ENCODE results near the gene KIFC3.
"Not testable (repeated sequence)": the region's sequence is repeated elsewhere in the genome, so short reads cannot be mapped to it uniquely, and the experiment has no call there.

Gene KIFC3

GRCh38 chr16:57752581-57753447, 49.5 kb downstream of the KIFC3 start:
- DNase-seq (ENCODE audit: low spot score): no peak

GRCh38 chr16:57752203-57752580, 50.1 kb downstream of the KIFC3 start:
- no peak for DNase-seq (ENCODE audit: low spot score)

GRCh38 chr16:57751539-57752202, 50.6 kb downstream of the KIFC3 start:
- no peak for DNase-seq (ENCODE audit: low spot score)

GRCh38 chr16:57750796-57751538, 51.3 kb downstream of the KIFC3 start:
- DNase-seq (ENCODE audit: low spot score): no peak

- DNase-seq (ENCODE audit: low spot score): no peak
These were observed 52.3 kb downstream of the KIFC3 start for GRCh38 chr16:57749856-57750452.

GRCh38 chr16:57749101-57749692, 53.1 kb downstream of the KIFC3 start:
- no peak for DNase-seq (ENCODE audit: low spot score)

- no peak for DNase-seq (ENCODE audit: low spot score)
These were observed 53.7 kb downstream of the KIFC3 start for GRCh38 chr16:57748596-57748995.

GRCh38 chr16:57747996-57748395, 54.3 kb downstream of the KIFC3 start:
- no peak for DNase-seq (ENCODE audit: low spot score)

DNA sequence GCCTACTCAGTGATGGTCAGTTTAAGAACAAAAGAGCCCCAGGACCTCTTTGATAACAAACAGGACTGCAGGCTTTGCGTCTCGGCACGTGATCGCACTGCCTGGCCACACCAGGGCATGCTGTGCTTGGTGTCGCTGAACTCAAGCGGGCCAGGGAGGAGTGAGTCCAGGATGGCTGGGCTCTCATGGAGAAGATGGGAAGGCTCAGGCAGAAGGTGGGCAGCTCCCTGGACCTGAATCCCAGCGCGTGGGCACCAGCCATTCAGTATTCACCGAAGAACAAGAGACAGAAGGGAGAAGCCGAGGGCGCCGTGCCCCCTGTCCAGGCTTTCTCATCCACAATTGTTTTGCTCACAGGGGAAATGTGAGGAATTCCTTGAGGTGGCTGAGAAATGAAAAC, 54.8 kb downstream of the KIFC3 start:
- DNase-seq (ENCODE audit: low spot score): no peak

DNA sequence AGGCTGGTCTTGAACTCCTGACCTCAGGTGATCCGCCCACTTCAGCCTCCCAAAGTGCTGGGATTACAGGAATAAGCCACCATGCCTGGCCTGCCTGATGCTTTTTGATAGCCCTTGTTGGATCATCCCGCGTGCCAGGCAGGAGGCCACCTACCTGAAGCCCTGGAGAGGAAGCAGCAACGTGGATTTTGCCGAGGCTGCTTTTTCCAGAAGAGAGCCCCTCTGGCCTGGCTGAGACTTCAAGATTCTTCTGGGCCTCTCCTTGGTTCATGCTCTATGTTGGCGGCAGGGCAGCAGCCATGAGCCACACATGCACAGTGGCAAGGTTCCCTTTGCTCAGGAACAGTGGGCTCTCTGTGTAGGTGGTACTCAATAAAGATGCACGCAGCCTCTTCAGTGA, 55.2 kb downstream of the KIFC3 start:
- DNase-seq (ENCODE audit: low spot score): no peak

- DNase-seq (ENCODE audit: low spot score): not testable (repeated sequence)
These were observed 56.0 kb downstream of the KIFC3 start for GRCh38 chr16:57746316-57746715.

- no peak for DNase-seq (ENCODE audit: low spot score)
These were observed 56.5 kb downstream of the KIFC3 start for GRCh38 chr16:57745768-57746167.

DNA sequence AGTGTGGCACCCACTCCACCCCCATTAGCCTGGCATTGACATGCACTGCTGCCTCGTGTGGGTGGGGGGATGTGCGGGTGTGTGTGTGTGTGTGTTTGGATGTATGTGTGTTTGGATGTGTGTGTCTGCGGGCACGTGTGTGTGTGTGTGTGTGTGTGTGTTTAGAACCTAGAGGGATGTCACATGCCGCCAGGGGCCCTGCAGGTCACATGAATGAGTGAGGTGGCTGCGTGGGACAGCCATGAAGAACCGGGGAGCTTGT, 57.7 kb downstream of the KIFC3 start:
- no peak for DNase-seq (ENCODE audit: low spot score)

DNA sequence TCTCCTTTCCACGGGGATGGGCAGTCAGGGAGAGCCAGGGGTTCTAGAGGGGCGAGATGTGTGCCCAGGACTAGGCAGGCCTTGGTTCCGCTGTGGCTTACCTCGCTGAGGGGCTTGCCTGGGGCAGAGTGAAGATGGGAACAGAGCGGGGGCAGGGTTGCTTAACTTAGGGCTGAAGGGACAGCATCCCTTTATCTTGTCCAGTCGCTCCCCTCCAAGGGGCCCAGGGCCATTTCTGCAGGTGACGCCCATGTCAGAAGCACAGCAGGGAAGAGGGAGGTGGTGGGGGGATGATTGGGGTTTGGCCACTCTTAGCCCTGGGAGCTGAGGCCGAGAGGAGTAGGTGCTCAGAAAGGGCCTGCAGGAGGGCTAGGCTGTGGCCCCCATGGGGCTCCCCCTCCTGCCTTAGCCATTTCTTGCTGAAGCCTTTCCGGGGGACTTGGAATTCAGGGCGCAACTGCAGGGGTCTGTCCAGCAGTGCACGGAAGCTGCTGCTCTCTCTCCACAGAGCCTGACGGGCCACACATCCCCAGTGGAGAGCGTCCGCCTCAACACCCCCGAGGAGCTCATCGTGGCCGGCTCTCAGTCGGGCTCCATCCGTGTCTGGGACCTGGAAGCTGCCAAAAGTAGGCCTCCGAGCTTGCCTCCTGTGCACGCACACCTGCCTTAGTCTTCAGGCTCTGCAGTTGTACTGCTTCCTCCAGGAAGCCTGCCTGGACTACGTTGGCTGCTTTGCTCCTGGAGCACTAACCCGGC, 58.2 kb downstream of the KIFC3 start:
- no peak for DNase-seq (ENCODE audit: low spot score)

- DNase-seq (ENCODE audit: low spot score): no peak
These were observed 58.8 kb downstream of the KIFC3 start for GRCh38 chr16:57743458-57743857.

DNA sequence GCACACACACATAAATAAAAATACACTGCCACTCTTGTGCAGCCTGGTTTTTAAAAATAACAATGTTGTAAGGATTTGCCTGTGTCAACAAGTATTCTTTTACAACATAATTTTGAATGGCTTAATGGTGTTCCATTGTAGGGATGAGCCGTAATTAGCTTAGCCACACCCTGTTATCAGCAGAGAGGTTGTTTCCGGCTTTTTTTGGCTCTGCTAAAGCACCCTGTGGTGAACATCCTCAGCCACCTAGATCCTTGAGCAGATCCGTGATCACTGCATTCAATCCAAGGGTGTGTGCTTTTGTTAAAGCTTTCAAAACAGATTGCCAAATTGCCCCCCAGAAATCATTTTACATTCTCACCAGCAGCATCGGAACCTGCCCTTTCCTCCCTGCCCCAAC, 59.7 kb downstream of the KIFC3 start:
- DNase-seq (ENCODE audit: low spot score): no peak

GRCh38 chr16:57741660-57742191, 60.6 kb downstream of the KIFC3 start:
- no peak for DNase-seq (ENCODE audit: low spot score)

GRCh38 chr16:57740423-57741071, 61.7 kb downstream of the KIFC3 start:
- no peak for DNase-seq (ENCODE audit: low spot score)

DNA sequence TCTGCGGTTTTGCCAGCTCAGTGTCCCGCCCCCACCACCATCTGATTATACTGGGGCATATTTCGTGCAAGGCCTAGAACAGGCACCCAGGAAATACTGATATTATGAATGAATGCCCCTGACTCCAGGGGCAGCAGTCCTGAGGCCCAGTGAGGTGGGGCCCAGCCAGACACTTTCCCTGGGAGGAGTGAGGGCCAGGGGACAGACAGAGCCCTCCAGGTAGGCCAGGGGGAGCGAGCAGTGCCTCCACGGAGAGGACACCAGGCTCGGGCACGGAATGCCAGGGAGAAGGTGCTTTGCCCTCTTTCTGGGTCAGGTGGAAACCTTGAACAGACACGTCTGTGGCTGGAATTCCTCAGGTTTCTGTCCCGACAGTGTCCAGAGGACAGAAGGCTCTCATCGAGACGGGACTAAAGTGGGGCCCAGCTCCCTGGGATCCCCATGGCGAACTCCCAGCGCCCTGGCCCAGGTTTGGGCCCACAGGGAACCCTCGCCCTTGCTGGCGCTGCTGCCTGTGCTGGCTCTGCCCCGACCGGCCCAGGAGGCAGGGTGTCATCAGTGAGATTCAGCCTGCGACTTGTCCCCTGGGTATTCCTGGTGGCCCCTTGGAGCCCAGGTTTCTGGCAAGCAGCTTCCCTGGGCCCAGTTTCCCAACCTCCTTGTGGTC, 62.4 kb downstream of the KIFC3 start:
- DNase-seq (ENCODE audit: low spot score): no peak

GRCh38 chr16:57738844-57739243, 63.4 kb downstream of the KIFC3 start:
- no peak for DNase-seq (ENCODE audit: low spot score)

All from germinal center (tissue), 1 donor.